Ishikawa (cell line): ENCODE measurements around the gene ACTG1.

Experiments used
- CEBPB ChIP-seq: IDR thresholded peaks from 2 replicates; pipeline ENCODE4 v1.6.1; 2012
- CREB1 ChIP-seq: IDR thresholded peaks from 2 replicates; pipeline ENCODE4 v1.6.1; 2012; ENCODE audit warnings: low read depth
- EP300 ChIP-seq: IDR thresholded peaks from 2 replicates; pipeline ENCODE4 v1.6.1; 2012; ENCODE audit warnings: borderline replicate concordance
- MAX ChIP-seq: IDR thresholded peaks from 2 replicates; pipeline ENCODE4 v1.6.1; 2012
- RAD21 ChIP-seq: IDR thresholded peaks from 2 replicates; pipeline ENCODE4 v1.6.1; 2012; ENCODE audit warnings: low read depth
- REST ChIP-seq: IDR thresholded peaks from 2 replicates; pipeline ENCODE4 v1.6.1; 2012; ENCODE audit warnings: low read depth, mild to moderate bottlenecking
- TAF1 ChIP-seq: IDR thresholded peaks from 2 replicates; pipeline ENCODE4 v1.6.1; 2012; ENCODE audit warnings: low read depth, mild to moderate bottlenecking
- TCF12 ChIP-seq: IDR thresholded peaks from 2 replicates; pipeline ENCODE4 v1.6.1; 2012; ENCODE audit warnings: low read depth
- YY1 ChIP-seq: IDR thresholded peaks from 2 replicates; pipeline ENCODE4 v1.6.1; 2012; ENCODE audit warnings: low read depth

GRCh38 chr17:81470944-81471817, 41.4 kb downstream of the ACTG1 start:
- TF ChIP-seq TAF1: no peak
- no peak for TF ChIP-seq REST
- TF ChIP-seq MAX: no peak
- no peak for TF ChIP-seq CEBPB
- no peak for TF ChIP-seq CREB1
- no peak for TF ChIP-seq RAD21
- TF ChIP-seq YY1: no peak
- no peak for TF ChIP-seq EP300
- TF ChIP-seq TCF12: no peak
